Vagina (tissue), 2 donors: ENCODE data around the gene GPR101. TPM values are rescaled to one million over a fixed set of nuclear protein-coding genes. Genes with fewer than 3 reads are reported as not detected.

Experiments
- DNase-seq, 2 donors: peaks; one replicate each; pipeline ENCODE4 v3.0.0-alpha.2; 2017; ENCODE audit errors: extremely low spot score in 2 of 2
- H3K27ac ChIP-seq: fragments of 200-600 bp; sonication (generic); one replicate; pipeline ENCODE4 v1.5.1; 2019
- H3K27me3 ChIP-seq: fragments of 200-600 bp; sonication (generic); one replicate; pipeline ENCODE4 v1.5.1; 2019
- H3K36me3 ChIP-seq, 2 donors: fragments of 200-600 bp; sonication (generic); one replicate each; pipeline ENCODE4 v1.5.1; 2017 to 2019
- H3K4me1 ChIP-seq: fragments of 200-600 bp; sonication (generic); one replicate; pipeline ENCODE4 v1.5.1; 2019
- H3K4me3 ChIP-seq, 2 donors: fragments of 200-600 bp; sonication (generic); 1 replicate in 1 of 2; 2 replicates in 1 of 2; pipeline ENCODE4 v1.5.1; 2016 to 2019
- H3K9me3 ChIP-seq: fragments of 200-600 bp; sonication (generic); one replicate; pipeline ENCODE4 v1.5.1; 2019
- POLR2A ChIP-seq, 2 donors: fragments of 450-650 bp; IDR thresholded peaks; one replicate each; pipeline ENCODE4 v1.6.1; 2017; ENCODE audit warnings: antibody characterized with exemption in 2 of 2, mild to moderate bottlenecking in 2 of 2, moderate library complexity in 2 of 2
- POLR2AphosphoS5 ChIP-seq, 2 donors: sonication (generic); formaldehyde crosslinking; IDR thresholded peaks; one replicate each; pipeline ENCODE4 v1.9.0; 2017; ENCODE audit warnings: antibody characterized with exemption in 2 of 2, mild to moderate bottlenecking in 2 of 2, low read depth in 1 of 2; ENCODE audit not compliant: insufficient read depth in 1 of 2
- intact Hi-C: fragments of 100-400 bp; cut with DNase I; formaldehyde crosslinking; loops from one replicate; pipeline ENCODE4 v1.15.1; 2023
- total RNA-seq: library from RNA; depleted of rRNA; stranded (reverse); fragments of >200 nt; gene quantifications from one replicate; pipeline ENCODE4 v1.2.3, GENCODE V29; 2016
- TF ChIP-seq, protein P1 (sequence below), 3 experiments: fragments of 450-650 bp in 2 of 3; fragments of 200-600 bp in 1 of 3; sonication (generic) in 1 of 3; IDR thresholded peaks; one replicate each; pipeline ENCODE4 v1.5.1; 2017 to 2019; ENCODE audit warnings: antibody characterized with exemption in 3 of 3, mild to moderate bottlenecking in 2 of 3, moderate library complexity in 2 of 3

GPR101 gene, protein sequence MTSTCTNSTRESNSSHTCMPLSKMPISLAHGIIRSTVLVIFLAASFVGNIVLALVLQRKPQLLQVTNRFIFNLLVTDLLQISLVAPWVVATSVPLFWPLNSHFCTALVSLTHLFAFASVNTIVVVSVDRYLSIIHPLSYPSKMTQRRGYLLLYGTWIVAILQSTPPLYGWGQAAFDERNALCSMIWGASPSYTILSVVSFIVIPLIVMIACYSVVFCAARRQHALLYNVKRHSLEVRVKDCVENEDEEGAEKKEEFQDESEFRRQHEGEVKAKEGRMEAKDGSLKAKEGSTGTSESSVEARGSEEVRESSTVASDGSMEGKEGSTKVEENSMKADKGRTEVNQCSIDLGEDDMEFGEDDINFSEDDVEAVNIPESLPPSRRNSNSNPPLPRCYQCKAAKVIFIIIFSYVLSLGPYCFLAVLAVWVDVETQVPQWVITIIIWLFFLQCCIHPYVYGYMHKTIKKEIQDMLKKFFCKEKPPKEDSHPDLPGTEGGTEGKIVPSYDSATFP
- not detected for total RNA-seq

- Histone ChIP-seq H3K9me3 (no peaks in the 10 kb centered on the region), H3K4me3 (peak within 1 kb of the TSS in 1 of 2 donors; percentile 25), H3K27me3 (no peaks in the 10 kb centered on the region), H3K27ac (no peak within 1 kb of the TSS), H3K36me3 (no peaks in the 10 kb centered on the region), H3K4me1 (peaks cover 7% of the 10 kb centered on the region)
- no peak for DNase-seq
- TF ChIP-seq POLR2AphosphoS5 (IDR thresholded peaks at IDR 0.05; ENCODE audit: insufficient read depth in 1 of 2, low read depth in 1 of 2) (no peak), POLR2A (IDR thresholded peaks at IDR 0.05) (no peak)
- TF ChIP-seq, protein P1, sequence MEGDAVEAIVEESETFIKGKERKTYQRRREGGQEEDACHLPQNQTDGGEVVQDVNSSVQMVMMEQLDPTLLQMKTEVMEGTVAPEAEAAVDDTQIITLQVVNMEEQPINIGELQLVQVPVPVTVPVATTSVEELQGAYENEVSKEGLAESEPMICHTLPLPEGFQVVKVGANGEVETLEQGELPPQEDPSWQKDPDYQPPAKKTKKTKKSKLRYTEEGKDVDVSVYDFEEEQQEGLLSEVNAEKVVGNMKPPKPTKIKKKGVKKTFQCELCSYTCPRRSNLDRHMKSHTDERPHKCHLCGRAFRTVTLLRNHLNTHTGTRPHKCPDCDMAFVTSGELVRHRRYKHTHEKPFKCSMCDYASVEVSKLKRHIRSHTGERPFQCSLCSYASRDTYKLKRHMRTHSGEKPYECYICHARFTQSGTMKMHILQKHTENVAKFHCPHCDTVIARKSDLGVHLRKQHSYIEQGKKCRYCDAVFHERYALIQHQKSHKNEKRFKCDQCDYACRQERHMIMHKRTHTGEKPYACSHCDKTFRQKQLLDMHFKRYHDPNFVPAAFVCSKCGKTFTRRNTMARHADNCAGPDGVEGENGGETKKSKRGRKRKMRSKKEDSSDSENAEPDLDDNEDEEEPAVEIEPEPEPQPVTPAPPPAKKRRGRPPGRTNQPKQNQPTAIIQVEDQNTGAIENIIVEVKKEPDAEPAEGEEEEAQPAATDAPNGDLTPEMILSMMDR (IDR thresholded peaks at IDR 0.05) = no peak
- intact Hi-C loops = no loop called here
Observed at GRCh38 chrX:137033774-137034507, at the start of gene GPR101. Gene GPR101 (minus strand): TSS chrX:137033995. CDS start chrX:137031674, 2,321 bp downstream.

GRCh38 chrX:137081239-137081638 lies 47.4 kb upstream of the GPR101 start:
- H3K9me3 ChIP-seq = no peaks in the 10 kb centered on the region
- no peak for TF ChIP-seq POLR2A (IDR thresholded peaks at IDR 0.05)
- TF ChIP-seq, protein P1 (IDR thresholded peaks at IDR 0.05) = no peak
- no peak for TF ChIP-seq POLR2AphosphoS5 (IDR thresholded peaks at IDR 0.05; ENCODE audit: insufficient read depth in 1 of 2, low read depth in 1 of 2)
- intact Hi-C loops = no loop called here

DNA sequence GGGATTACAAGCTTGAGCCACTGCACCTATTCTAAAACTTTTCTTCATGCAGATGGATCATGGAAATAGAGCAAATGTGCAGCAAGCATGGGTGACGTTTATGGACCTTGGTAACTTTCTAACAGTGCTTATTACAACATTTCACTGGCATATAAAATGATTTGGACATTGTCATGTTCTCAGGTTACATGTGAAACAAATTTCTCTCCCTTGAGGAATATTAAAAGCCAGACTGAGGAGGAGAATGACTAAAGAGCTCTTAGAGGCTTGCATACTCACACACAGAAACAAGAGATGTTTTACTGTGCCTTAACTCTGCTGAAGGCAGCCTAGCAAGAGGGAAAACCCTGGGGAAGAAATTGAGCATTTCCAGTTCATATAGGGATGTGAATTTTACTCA lies 38.6 kb upstream of the GPR101 start:
- Histone ChIP-seq H3K36me3 (no peaks in the 10 kb centered on the region), H3K9me3 (no peaks in the 10 kb centered on the region), H3K4me3 (no peak overlapping the region), H3K27ac (no peak overlapping the region), H3K4me1 (no peaks in the 10 kb centered on the region), H3K27me3 (no peaks in the 10 kb centered on the region)
- intact Hi-C loops = no loop called here
- no peak for TF ChIP-seq POLR2A (IDR thresholded peaks at IDR 0.05)
- DNase-seq = no peak

More at GRCh38 chrX:137081239-137081638, 47.4 kb upstream of the GPR101 start:
- no peak for DNase-seq
- Histone ChIP-seq H3K36me3 (no peaks in the 10 kb centered on the region), H3K27me3 (no peaks in the 10 kb centered on the region), H3K4me3 (no peak overlapping the region), H3K27ac (no peak overlapping the region), H3K4me1 (no peaks in the 10 kb centered on the region)

DNA sequence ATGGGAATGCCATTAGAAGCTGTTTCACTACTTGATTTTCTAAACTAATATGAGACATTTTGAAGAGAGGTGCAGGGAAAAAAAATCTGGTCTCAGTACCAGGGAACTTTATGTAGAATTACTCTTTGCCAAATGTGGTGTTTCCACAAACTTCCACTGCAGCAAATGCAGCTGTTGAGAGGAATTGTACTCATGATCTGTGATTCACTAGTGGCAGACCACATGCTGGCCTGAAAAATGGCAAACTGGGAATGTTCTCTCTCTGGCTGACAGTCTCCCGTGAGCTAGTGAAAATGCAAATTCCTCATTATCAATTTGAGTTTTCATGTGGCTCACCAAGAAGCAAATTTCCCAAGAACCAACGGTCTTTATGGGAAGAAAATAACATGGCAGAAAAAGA lies 37.8 kb upstream of the GPR101 start:
- H3K27me3 ChIP-seq = no peaks in the 10 kb centered on the region
- H3K36me3 ChIP-seq = no peaks in the 10 kb centered on the region
- intact Hi-C loops = no loop called here
- no peak for TF ChIP-seq POLR2A (IDR thresholded peaks at IDR 0.05)
- no peak for TF ChIP-seq POLR2AphosphoS5 (IDR thresholded peaks at IDR 0.05; ENCODE audit: insufficient read depth in 1 of 2, low read depth in 1 of 2)
- TF ChIP-seq, protein P1 (IDR thresholded peaks at IDR 0.05) = no peak
- DNase-seq = no peak
- no peaks in the 10 kb centered on the region for H3K9me3 ChIP-seq
- H3K4me1 ChIP-seq = no peaks in the 10 kb centered on the region
- H3K27ac ChIP-seq = no peak overlapping the region
- H3K4me3 ChIP-seq = no peak overlapping the region

DNA sequence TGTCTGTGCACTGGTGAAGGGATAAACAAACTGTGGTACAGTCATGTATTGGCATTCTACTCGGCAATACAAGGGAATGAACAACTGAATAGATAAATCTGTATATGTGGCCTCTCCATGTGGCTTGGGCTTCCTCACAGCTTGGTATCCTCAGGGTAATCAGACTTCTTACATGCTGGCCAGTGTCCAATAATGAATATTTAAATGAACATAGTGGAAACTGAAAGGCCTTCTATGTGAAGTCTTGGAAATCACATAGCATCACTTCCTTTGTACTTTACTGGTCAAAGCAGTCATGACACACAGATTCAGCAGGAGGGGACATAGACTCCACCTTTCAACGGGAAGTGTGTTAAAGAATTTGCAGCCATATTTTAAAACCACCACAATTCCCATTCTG lies 33.4 kb upstream of the GPR101 start:
- H3K27ac ChIP-seq = no peak overlapping the region
- intact Hi-C loops = no loop called here
- H3K36me3 ChIP-seq = no peaks in the 10 kb centered on the region
- TF ChIP-seq POLR2AphosphoS5 (IDR thresholded peaks at IDR 0.05; ENCODE audit: insufficient read depth in 1 of 2, low read depth in 1 of 2) (no peak), POLR2A (IDR thresholded peaks at IDR 0.05) (no peak)
- TF ChIP-seq, protein P1 (IDR thresholded peaks at IDR 0.05) = no peak
- H3K9me3 ChIP-seq = no peaks in the 10 kb centered on the region
- no peaks in the 10 kb centered on the region for H3K4me1 ChIP-seq
- H3K4me3 ChIP-seq = no peak overlapping the region
- no peaks in the 10 kb centered on the region for H3K27me3 ChIP-seq
- DNase-seq = no peak
